ENCODE measurements around the gene ATXN2L. TPM values are rescaled to one million over a fixed set of nuclear protein-coding genes. Genes with fewer than 3 reads are reported as not detected.

Gene ATXN2L
- total RNA-seq, 1 experiment from 2014 or later = 309 TPM

DNA sequence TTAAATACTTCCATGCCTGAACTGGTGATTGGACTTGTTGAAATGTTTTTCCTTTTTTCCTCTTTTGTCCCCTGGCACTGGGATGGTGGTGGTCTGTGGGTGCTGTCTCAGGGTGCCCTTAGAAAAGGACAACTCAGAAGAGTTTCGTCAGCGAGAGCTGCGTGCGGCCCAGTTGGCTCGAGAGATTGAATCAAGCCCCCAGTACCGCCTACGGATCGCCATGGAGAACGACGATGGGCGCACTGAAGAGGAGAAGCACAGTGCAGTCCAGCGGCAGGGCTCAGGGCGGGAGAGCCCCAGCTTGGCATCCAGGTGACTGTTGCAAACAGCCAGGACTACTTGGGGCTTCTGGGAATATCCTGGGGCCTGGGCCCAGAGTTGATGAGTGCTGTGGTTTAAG is 6.9 kb downstream of the ATXN2L start:
- Histone ChIP-seq H3K18ac (ENCODE audit: insufficient read length, low read depth, low read length) (no peak overlapping the region), H3T11ph (ENCODE audit: low read length) (no peak overlapping the region), H4K20me1 (ENCODE audit: control insufficient read depth, insufficient read depth, insufficient read length) (no peaks in the 10 kb centered on the region), H2AK5ac (ENCODE audit: insufficient read length, low read length) (no peak overlapping the region), H3K4me2 (ENCODE audit: insufficient read depth, insufficient read length, low read length) (no peak overlapping the region), H3K9ac (ENCODE audit: extremely low read depth, insufficient read length, low read length) (no peak overlapping the region), H3K4me1 (ENCODE audit: insufficient read depth, low read length) (no peaks in the 10 kb centered on the region), H2BK20ac (ENCODE audit: low read depth, low read length, poor library complexity, severe bottlenecking) (no peak overlapping the region), H4K5ac (ENCODE audit: insufficient read length, low read depth, low read length) (no peak overlapping the region), H3K56ac (ENCODE audit: insufficient read length, low read depth, low read length) (no peak overlapping the region), H2BK15ac (ENCODE audit: low read depth, low read length) (no peak overlapping the region), H2BK12ac (ENCODE audit: insufficient read length, low read depth, low read length) (no peak overlapping the region), H3K4ac (ENCODE audit: low read depth, low read length) (no peak overlapping the region), H3K27ac (ENCODE audit: insufficient read length, low read depth, low read length) (no peak overlapping the region), H4K91ac (ENCODE audit: insufficient read length, low read depth, low read length) (no peak overlapping the region), H2AFZ (ENCODE audit: low read length) (no peak overlapping the region), H3K9me3 (ENCODE audit: control insufficient read depth, low read depth, low read length) (no peaks in the 10 kb centered on the region), H3K23me2 (ENCODE audit: insufficient read length, low read depth, low read length, poor library complexity, severe bottlenecking) (peaks cover 1% of the 10 kb centered on the region), H3K27me3 (ENCODE audit: insufficient read depth, low read length) (no peaks in the 10 kb centered on the region), H4K8ac (replicated peaks; ENCODE audit: insufficient read length, low read depth, low read length) (no peak overlapping the region), H3K79me1 (ENCODE audit: insufficient read depth, low read depth, low read length, poor library complexity, severe bottlenecking) (no peaks in the 10 kb centered on the region), H3K79me2 (ENCODE audit: insufficient read depth, low read length) (peaks cover 14% of the 10 kb centered on the region; the same call in 1 of the 2 replicates), H3K23ac (ENCODE audit: insufficient read length, low read depth, low read length) (no peak overlapping the region), H2BK5ac (ENCODE audit: insufficient read length, low read length) (no peak overlapping the region), H2BK120ac (ENCODE audit: low read depth, low read length, poor library complexity, severe bottlenecking) (no peak overlapping the region), H3K14ac (ENCODE audit: insufficient read depth, low read length) (no peak overlapping the region)
- Mint-ChIP-seq H3K27ac (peak overlapping the region in 1 of 3 experiments; percentile 50; a peak in 1 of 7 replicates), H3K36me3 (ENCODE audit: insufficient read depth in 1 of 3, low read depth in 3 of 3) (peaks cover 80 to 100% (median 99%) of the 10 kb centered on the region in 3 experiments), H3K4me3 (no peak overlapping the region), H3K27me3 (ENCODE audit: low read depth) (no peaks in the 10 kb centered on the region), H3K9me3 (no peaks in the 10 kb centered on the region), H3K4me1 (peaks cover 10 to 16% of the 10 kb centered on the region in 2 experiments)
- WGBS (ENCODE audit: extremely low coverage, insufficient read length, low lambda C conversion rate) = no CpG with 5 or more reads among the region's 13 CpGs
- no peak for DNase-seq
- TF ChIP-seq, protein P1, sequence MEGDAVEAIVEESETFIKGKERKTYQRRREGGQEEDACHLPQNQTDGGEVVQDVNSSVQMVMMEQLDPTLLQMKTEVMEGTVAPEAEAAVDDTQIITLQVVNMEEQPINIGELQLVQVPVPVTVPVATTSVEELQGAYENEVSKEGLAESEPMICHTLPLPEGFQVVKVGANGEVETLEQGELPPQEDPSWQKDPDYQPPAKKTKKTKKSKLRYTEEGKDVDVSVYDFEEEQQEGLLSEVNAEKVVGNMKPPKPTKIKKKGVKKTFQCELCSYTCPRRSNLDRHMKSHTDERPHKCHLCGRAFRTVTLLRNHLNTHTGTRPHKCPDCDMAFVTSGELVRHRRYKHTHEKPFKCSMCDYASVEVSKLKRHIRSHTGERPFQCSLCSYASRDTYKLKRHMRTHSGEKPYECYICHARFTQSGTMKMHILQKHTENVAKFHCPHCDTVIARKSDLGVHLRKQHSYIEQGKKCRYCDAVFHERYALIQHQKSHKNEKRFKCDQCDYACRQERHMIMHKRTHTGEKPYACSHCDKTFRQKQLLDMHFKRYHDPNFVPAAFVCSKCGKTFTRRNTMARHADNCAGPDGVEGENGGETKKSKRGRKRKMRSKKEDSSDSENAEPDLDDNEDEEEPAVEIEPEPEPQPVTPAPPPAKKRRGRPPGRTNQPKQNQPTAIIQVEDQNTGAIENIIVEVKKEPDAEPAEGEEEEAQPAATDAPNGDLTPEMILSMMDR (conservative IDR thresholded peaks at IDR 0.05) = no peak

Measured in H9 (cell line).